Muscle layer of duodenum (tissue), 2 donors: ENCODE data around the gene NCDN.
"Not testable (repeated sequence)": the region's sequence is repeated elsewhere in the genome, so short reads cannot be mapped to it uniquely, and the experiment has no call there.

ENCODE experiments used
- H3K27ac ChIP-seq: one replicate; pipeline ENCODE4 v1.7.0; 2013; ENCODE audit warnings: mild to moderate bottlenecking, low read length
- H3K27me3 ChIP-seq: one replicate; pipeline ENCODE4 v1.7.0; 2013; ENCODE audit warnings: low read depth, mild to moderate bottlenecking, control low read depth, low read length
- H3K36me3 ChIP-seq, 2 donors: one replicate each; pipeline ENCODE4 v1.7.0; 2013; ENCODE audit warnings: low read length in 2 of 2, control low read depth in 1 of 2, mild to moderate bottlenecking in 1 of 2; ENCODE audit not compliant: insufficient read depth in 2 of 2, control insufficient read depth in 1 of 2
- H3K4me1 ChIP-seq, 2 donors: one replicate each; pipeline ENCODE4 v1.7.0; 2013; ENCODE audit warnings: low read length in 2 of 2, mild to moderate bottlenecking in 2 of 2, control low read depth in 1 of 2, moderate library complexity in 1 of 2; ENCODE audit not compliant: insufficient read depth in 2 of 2, control insufficient read depth in 1 of 2
- H3K4me3 ChIP-seq, 2 donors: one replicate each; pipeline ENCODE4 v1.7.0; 2013; ENCODE audit warnings: low read length in 2 of 2, low read depth in 1 of 2, mild to moderate bottlenecking in 1 of 2
- H3K9me3 ChIP-seq, 2 donors: one replicate each; pipeline ENCODE4 v1.7.0; 2013; ENCODE audit warnings: low read length in 2 of 2, control low read depth in 1 of 2, mild to moderate bottlenecking in 1 of 2; ENCODE audit not compliant: control insufficient read depth in 1 of 2
- donor health status: healthy.

The NCDN gene

DNA sequence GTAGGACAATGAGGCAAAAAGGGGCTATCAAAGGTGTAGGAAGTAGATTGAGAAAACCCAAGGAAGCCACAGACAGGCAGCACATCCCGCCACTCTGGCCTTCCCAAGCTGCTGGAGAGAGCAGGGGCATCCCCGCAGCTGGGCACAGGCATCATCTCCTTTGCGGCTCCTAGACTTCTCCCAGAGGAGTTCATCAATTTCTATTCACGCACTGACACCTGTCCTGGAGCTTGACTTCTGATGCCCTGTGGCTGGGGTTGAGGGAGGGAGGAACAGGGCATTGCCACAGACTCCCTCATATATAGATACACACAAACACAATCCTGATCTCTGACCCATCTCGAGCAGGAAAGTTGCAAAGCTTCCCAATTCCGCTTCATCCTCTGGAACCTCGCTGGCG lies 13.7 kb downstream of the NCDN start:
- H3K36me3 ChIP-seq, result peaks cover 4 to 6% of the 10 kb centered on the region in 2 donors
- no peak overlapping the region for H3K4me3 ChIP-seq
- H3K4me1 ChIP-seq, result peaks cover 0 to 9% of the 10 kb centered on the region in 2 donors
- no peak overlapping the region for H3K27ac ChIP-seq
- no peaks in the 10 kb centered on the region for H3K9me3 ChIP-seq
- peaks cover 25% of the 10 kb centered on the region for H3K27me3 ChIP-seq

DNA sequence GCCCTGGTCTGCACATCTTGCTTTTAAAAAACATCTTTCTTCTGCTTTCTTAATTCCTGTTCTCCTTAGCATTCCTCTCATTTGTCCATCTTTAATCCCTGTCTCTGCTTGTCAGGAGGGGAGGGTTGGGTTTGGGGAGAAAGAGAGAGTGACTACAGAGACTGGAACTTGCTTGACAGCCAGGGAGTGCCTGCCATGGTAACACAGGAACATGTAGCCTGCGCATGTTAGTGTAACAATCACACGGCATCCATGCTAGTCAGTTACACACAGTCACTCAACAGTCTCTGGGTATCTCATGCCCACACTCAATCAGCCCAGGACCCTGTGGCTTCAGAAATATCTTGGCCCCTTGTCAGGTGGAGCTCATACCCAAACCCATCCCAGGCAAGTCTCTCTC lies 14.7 kb downstream of the NCDN start:
- H3K27ac ChIP-seq, result no peak overlapping the region
- H3K4me3 ChIP-seq, result no peak overlapping the region
- H3K9me3 ChIP-seq, result no peaks in the 10 kb centered on the region
- H3K4me1 ChIP-seq, result peaks cover 0 to 17% of the 10 kb centered on the region in 2 donors
- H3K36me3 ChIP-seq, result no peaks in the 10 kb centered on the region
- peaks cover 30% of the 10 kb centered on the region for H3K27me3 ChIP-seq

DNA sequence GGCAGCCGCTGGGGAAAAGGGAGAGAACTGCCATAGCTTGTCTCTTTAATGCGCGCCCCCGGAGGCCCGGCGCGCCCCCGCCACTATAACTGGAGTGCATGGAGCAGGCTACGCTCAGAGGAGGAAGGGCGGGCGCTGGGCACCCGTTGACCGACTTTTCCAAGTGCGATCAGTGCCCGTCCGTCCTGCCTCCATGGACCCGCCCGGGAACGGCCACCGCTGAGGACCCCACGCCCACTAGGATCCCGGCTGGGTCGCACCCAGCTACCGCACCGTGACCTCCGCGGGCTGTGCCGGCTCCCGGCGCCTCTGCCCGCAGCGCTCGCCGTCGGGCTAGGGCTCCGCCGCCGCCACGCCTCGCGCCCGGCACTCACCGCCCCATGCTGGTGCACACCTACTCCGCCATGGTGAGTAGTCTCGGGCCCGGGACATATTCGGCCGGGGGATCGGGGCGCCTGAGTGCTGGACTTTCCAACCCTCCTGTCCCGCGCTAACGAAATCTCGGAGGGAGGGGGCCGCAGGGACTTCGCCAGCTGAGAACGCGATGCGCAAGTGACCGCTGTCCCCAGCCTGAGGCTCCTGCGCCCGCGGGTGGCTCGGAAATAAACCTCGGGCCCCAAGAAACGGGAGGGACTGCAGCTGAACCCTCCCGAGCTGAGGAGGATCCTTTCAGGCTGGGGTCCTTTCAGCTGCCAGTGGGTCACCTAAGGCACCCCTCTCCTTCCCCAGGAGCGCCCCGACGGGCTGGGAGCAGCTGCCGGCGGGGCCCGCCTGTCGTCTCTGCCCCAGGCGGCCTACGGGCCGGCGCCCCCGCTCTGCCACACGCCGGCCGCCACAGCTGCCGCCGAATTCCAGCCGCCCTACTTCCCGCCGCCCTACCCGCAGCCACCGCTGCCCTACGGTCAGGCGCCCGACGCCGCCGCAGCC lies 15.9 kb downstream of the NCDN start, which contains the start of gene TFAP2E:
TFAP2E (plus strand) TSS at position 117 of the 927 bp plus-strand sequence; CDS start at position 381, 264 bp downstream.
- Histone ChIP-seq H3K4me3 (peak within 1 kb of the TSS in 1 of 2 donors; percentile 65), H3K9me3 (no peaks in the 10 kb centered on the region), H3K4me1 (peaks cover 0 to 28% of the 10 kb centered on the region in 2 donors), H3K27ac (no peak within 1 kb of the TSS), H3K36me3 (no peaks in the 10 kb centered on the region), H3K27me3 (peaks cover 36% of the 10 kb centered on the region)

DNA sequence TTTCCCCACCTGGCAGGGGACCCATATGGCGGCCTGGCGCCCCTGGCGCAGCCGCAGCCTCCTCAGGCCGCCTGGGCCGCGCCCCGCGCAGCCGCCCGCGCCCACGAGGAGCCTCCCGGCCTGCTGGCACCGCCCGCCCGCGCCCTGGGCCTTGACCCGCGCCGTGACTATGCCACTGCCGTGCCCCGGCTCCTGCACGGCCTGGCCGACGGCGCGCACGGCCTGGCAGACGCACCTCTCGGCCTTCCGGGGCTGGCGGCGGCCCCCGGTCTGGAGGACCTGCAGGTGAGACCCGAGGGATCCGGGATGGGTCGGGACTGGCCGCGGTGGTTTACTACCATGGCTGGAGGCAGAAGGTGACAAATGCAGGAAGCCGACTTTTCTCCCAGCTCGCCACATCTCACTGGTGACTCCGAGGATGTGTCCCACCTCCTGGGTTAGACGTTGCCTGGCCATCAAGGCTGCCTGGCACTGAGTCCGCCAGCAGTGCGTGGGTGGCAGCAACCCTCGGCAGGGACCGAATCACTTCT lies 16.6 kb downstream of the NCDN start:
- H3K27me3 ChIP-seq, result peaks cover 36% of the 10 kb centered on the region
- H3K4me1 ChIP-seq, result peaks cover 0 to 28% of the 10 kb centered on the region in 2 donors
- no peak overlapping the region for H3K27ac ChIP-seq
- no peak overlapping the region for H3K4me3 ChIP-seq
- H3K36me3 ChIP-seq, result no peaks in the 10 kb centered on the region
- H3K9me3 ChIP-seq, result no peaks in the 10 kb centered on the region

DNA sequence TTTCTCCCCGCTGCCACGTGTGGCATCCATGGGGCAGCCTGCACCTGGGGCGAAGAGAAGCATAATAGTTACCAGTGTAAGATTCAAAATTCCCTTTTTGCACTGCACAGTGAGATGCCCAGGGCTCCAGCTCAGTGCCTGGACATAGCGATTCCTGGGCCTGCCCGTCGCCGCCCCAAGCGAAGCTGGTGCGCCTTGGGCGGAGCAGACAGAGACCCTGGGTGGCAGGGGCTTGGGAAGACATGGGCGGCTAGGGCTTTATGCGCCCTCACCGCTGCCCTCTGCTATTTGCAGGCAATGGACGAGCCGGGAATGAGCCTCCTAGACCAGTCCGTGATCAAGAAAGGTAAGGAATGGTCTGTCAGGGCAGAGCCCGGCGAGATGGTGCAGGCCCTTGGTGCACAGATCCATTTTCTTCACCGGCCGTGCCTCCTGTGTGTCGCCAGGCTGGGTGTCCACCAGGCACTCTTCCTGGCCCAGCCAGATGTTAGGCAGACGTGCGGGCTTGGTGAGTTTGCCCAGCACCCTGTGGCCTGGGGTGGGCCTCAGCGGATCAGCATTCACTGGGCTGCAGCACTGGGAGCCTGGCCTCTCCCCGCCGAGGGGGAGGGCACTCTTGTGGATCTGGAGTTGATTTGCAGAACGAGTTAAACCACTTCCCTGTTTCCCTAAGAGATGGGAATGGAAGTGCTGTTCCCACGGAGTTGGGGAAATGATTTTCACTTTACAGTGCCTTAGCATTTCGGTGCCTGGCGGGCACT lies 17.2 kb downstream of the NCDN start:
- Histone ChIP-seq H3K4me3 (no peak overlapping the region), H3K4me1 (peaks cover 0 to 28% of the 10 kb centered on the region in 2 donors), H3K27me3 (peaks cover 36% of the 10 kb centered on the region), H3K9me3 (no peaks in the 10 kb centered on the region), H3K36me3 (no peaks in the 10 kb centered on the region), H3K27ac (no peak overlapping the region)

DNA sequence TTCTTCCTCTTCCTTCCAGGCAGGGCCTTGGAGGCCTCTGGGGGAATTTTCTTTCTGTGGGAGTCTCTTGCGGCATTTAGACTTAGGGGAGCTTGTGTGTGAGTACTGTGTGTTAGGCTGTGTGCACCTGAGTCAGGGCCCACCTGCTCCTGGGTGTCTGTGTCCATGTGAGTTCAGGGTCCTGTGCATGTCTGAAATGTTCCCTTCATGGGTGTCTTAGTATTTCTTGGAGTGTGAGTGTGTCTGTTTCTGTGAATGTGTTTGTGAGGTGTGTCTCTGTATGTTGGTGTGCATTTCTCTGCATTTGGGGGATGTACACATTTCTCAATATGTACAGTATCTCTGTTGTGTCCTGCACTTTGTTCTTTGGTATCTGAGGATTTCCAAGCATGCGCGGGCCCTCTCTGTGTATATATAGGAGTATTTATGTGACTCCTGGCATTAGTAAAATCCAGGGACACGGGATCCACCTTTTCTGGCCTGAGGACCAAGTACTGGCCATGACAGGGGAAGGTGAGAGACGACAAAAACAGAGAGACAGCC lies 17.9 kb downstream of the NCDN start:
- no peaks in the 10 kb centered on the region for H3K9me3 ChIP-seq
- H3K27me3 ChIP-seq, result peaks cover 36% of the 10 kb centered on the region
- peaks cover 0 to 28% of the 10 kb centered on the region in 2 donors for H3K4me1 ChIP-seq
- no peak overlapping the region for H3K4me3 ChIP-seq
- H3K27ac ChIP-seq, result no peak overlapping the region
- no peaks in the 10 kb centered on the region for H3K36me3 ChIP-seq

DNA sequence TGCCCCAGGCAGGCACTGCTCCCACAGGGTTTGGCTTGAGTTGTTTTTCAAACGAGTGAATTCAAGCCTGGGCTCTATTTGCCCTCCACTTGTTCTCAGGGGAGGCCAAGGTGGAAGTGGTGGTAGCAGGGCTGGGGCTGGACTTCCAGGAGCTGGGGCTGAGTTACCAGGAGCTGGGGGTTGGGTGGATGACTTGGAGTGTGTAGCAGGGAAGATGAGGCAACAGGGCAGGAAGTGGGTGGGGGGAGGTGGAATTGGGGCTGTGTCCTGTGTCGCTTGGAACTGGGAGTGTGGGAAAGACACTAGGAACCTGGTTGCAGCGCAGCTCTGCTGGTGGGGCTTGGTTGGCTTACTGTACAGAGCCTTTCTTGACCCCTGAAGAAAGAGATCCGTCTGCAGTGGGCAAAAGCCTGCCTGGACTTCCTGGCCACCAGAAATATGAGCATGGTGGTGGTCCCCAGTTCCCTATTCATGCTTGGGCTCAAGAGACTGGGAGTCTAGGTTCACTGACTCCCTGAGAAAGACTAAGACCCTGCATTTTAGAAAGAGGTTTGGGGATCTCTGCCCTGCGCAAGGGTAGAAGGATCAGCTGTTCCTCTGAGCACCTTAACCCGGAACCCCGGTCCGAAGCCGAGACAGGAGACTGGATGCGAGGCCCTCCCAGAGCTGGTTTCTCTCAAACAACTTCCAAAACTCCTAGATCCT lies 18.6 kb downstream of the NCDN start:
- Histone ChIP-seq H3K4me3 (peak overlapping the region in 1 of 2 donors; percentile 67), H3K4me1 (peaks cover 0 to 28% of the 10 kb centered on the region in 2 donors), H3K9me3 (no peaks in the 10 kb centered on the region), H3K27me3 (peaks cover 32% of the 10 kb centered on the region), H3K36me3 (no peaks in the 10 kb centered on the region), H3K27ac (no peak overlapping the region)

DNA sequence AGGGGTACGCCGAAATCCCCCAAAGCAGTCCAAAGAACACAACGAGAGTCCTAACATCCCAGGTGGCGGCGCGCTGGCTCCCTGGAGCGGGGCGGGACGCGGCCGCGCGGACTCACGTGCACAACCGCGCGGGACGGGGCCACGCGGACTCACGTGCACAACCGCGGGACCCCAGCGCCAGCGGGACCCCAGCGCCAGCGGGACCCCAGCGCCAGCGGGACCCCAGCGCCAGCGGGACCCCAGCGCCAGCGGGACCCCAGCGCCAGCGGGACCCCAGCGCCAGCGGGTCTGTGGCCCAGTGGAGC lies 19.1 kb downstream of the NCDN start:
- Histone ChIP-seq H3K4me1 (peaks cover 0 to 28% of the 10 kb centered on the region in 2 donors), H3K4me3 (peak overlapping the region in 1 of 2 donors; percentile 67), H3K27me3 (peaks cover 31% of the 10 kb centered on the region)
- not testable (repeated sequence) for H3K27ac ChIP-seq, H3K36me3 ChIP-seq, H3K9me3 ChIP-seq

DNA sequence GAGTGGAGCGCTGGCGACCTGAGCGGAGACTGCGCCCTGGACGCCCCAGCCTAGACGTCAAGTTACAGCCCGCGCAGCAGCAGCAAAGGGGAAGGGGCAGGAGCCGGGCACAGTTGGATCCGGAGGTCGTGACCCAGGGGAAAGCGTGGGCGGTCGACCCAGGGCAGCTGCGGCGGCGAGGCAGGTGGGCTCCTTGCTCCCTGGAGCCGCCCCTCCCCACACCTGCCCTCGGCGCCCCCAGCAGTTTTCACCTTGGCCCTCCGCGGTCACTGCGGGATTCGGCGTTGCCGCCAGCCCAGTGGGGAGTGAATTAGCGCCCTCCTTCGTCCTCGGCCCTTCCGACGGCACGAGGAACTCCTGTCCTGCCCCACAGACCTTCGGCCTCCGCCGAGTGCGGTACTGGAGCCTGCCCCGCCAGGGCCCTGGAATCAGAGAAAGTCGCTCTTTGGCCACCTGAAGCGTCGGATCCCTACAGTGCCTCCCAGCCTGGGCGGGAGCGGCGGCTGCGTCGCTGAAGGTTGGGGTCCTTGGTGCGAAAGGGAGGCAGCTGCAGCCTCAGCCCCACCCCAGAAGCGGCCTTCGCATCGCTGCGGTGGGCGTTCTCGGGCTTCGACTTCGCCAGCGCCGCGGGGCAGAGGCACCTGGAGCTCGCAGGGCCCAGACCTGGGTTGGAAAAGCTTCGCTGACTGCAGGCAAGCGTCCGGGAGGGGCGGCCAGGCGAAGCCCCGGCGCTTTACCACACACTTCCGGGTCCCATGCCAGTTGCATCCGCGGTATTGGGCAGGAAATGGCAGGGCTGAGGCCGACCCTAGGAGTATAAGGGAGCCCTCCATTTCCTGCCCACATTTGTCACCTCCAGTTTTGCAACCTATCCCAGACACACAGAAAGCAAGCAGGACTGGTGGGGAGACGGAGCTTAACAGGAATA lies 19.7 kb downstream of the NCDN start:
- H3K36me3 ChIP-seq, result no peaks in the 10 kb centered on the region
- no peak overlapping the region for H3K27ac ChIP-seq
- H3K9me3 ChIP-seq, result no peaks in the 10 kb centered on the region
- H3K4me1 ChIP-seq, result peaks cover 0 to 28% of the 10 kb centered on the region in 2 donors
- H3K27me3 ChIP-seq, result peaks cover 26% of the 10 kb centered on the region
- peak overlapping the region; percentile 67 to 73 for H3K4me3 ChIP-seq

DNA sequence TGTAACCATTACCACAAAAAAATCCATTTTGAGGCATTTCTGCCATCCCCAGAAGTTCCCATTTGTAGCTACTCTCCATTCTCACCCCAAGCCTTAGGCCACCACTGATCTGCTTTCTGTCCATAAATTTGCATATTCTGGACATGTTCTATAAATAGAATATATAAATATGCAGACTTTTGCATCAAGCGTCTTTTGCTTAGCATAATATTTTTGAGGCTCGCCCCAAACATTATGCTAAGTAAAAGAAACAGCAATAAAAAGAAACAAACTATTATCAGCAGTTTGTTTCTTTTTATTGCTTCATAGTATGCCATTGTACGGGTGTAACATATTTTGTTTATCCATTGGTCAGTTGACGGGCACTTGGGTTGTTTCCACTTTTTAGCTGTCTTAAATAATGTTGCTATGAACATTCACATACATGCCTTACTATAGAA lies 23.4 kb downstream of the NCDN start:
- H3K9me3 ChIP-seq, result no peaks in the 10 kb centered on the region
- H3K27me3 ChIP-seq, result peaks cover 13% of the 10 kb centered on the region
- H3K4me1 ChIP-seq, result peaks cover 0 to 20% of the 10 kb centered on the region in 2 donors
- H3K27ac ChIP-seq, result no peak overlapping the region
- H3K4me3 ChIP-seq, result no peak overlapping the region
- no peaks in the 10 kb centered on the region for H3K36me3 ChIP-seq
